ENCODE results near the gene SEC24D. TPM values are rescaled to one million over a fixed set of nuclear protein-coding genes. Genes with fewer than 3 reads are reported as not detected.
"Not testable (repeated sequence)": the region's sequence is repeated elsewhere in the genome, so short reads cannot be mapped to it uniquely, and the experiment has no call there.

The SEC24D gene
- total RNA-seq, 1 experiment from 2014 or later = 61.5 TPM

DNA sequence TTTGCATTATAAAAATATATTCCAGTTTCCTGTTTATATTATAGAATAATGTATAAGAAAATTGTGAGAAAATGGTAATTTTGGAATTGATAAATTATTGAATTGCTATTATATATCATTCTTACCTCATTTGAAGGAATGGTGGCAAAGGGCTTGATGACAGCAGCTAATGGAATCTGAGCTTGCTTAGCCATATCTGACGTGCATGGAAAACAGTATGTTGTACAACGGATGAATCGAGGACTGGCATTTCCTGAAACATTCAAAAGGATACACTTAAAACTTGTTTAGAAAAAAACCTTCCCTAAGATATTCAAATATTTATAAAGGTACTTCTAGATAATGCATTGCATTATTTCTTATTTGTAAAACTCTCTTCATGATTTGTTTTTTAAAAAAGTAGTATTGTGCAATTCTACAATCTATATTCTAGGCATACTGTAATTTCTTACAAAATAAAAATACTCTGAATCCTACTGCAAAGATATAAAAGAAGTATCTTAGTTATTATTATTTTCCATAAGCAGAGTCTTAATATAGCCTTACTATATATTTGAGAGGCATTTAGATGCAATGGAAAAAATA lies 38.3 kb downstream of the SEC24D start:
- TF ChIP-seq, protein P1, sequence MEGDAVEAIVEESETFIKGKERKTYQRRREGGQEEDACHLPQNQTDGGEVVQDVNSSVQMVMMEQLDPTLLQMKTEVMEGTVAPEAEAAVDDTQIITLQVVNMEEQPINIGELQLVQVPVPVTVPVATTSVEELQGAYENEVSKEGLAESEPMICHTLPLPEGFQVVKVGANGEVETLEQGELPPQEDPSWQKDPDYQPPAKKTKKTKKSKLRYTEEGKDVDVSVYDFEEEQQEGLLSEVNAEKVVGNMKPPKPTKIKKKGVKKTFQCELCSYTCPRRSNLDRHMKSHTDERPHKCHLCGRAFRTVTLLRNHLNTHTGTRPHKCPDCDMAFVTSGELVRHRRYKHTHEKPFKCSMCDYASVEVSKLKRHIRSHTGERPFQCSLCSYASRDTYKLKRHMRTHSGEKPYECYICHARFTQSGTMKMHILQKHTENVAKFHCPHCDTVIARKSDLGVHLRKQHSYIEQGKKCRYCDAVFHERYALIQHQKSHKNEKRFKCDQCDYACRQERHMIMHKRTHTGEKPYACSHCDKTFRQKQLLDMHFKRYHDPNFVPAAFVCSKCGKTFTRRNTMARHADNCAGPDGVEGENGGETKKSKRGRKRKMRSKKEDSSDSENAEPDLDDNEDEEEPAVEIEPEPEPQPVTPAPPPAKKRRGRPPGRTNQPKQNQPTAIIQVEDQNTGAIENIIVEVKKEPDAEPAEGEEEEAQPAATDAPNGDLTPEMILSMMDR (conservative IDR thresholded peaks at IDR 0.05) = no peak
- Histone ChIP-seq H3K9me3 (ENCODE audit: control insufficient read depth, low read depth, low read length) (no peaks in the 10 kb centered on the region), H4K91ac (ENCODE audit: insufficient read length, low read depth, low read length) (no peak overlapping the region), H2AK5ac (ENCODE audit: insufficient read length, low read length) (no peak overlapping the region), H3T11ph (ENCODE audit: low read length) (no peak overlapping the region), H3K79me1 (ENCODE audit: insufficient read depth, low read depth, low read length, poor library complexity, severe bottlenecking) (no peaks in the 10 kb centered on the region), H3K9ac (ENCODE audit: extremely low read depth, insufficient read length, low read length) (no peak overlapping the region), H4K5ac (ENCODE audit: insufficient read length, low read depth, low read length) (no peak overlapping the region), H3K27me3 (ENCODE audit: insufficient read depth, low read length) (no peaks in the 10 kb centered on the region), H2BK20ac (ENCODE audit: low read depth, low read length, poor library complexity, severe bottlenecking) (no peak overlapping the region), H2BK120ac (ENCODE audit: low read depth, low read length, poor library complexity, severe bottlenecking) (no peak overlapping the region), H4K8ac (replicated peaks; ENCODE audit: insufficient read length, low read depth, low read length) (no peak overlapping the region), H3K27ac (ENCODE audit: insufficient read length, low read depth, low read length) (no peak overlapping the region), H3K23me2 (ENCODE audit: insufficient read length, low read depth, low read length, poor library complexity, severe bottlenecking) (no peaks in the 10 kb centered on the region), H2AFZ (ENCODE audit: low read length) (no peak overlapping the region), H3K4me2 (ENCODE audit: insufficient read depth, insufficient read length, low read length) (no peak overlapping the region), H2BK15ac (ENCODE audit: low read depth, low read length) (no peak overlapping the region), H3K4ac (ENCODE audit: low read depth, low read length) (no peak overlapping the region), H3K79me2 (ENCODE audit: insufficient read depth, low read length) (no peaks in the 10 kb centered on the region), H3K18ac (ENCODE audit: insufficient read length, low read depth, low read length) (no peak overlapping the region), H3K56ac (ENCODE audit: insufficient read length, low read depth, low read length) (no peak overlapping the region), H3K14ac (ENCODE audit: insufficient read depth, low read length) (no peak overlapping the region), H4K20me1 (ENCODE audit: control insufficient read depth, insufficient read depth, insufficient read length) (no peaks in the 10 kb centered on the region), H3K23ac (ENCODE audit: insufficient read length, low read depth, low read length) (no peak overlapping the region), H2BK12ac (ENCODE audit: insufficient read length, low read depth, low read length) (no peak overlapping the region), H3K4me1 (ENCODE audit: insufficient read depth, low read length) (no peaks in the 10 kb centered on the region), H2BK5ac (ENCODE audit: insufficient read length, low read length) (no peak overlapping the region)
- Mint-ChIP-seq H3K9me3 (peaks cover 3 to 4% of the 10 kb centered on the region in 2 experiments; a peak in 3 of 5 replicates), H3K4me3 (no peak overlapping the region), H3K4me1 (peaks cover 5 to 7% of the 10 kb centered on the region in 2 experiments), H3K27me3 (ENCODE audit: low read depth) (no peaks in the 10 kb centered on the region), H3K36me3 (ENCODE audit: insufficient read depth in 1 of 3, low read depth in 3 of 3) (peaks cover 50 to 72% (median 51%) of the 10 kb centered on the region in 3 experiments), H3K27ac (no peak overlapping the region)
- no CpG with 5 or more reads among the region's 3 CpGs for WGBS (ENCODE audit: extremely low coverage, insufficient read length, low lambda C conversion rate)
- DNase-seq = no peak

DNA sequence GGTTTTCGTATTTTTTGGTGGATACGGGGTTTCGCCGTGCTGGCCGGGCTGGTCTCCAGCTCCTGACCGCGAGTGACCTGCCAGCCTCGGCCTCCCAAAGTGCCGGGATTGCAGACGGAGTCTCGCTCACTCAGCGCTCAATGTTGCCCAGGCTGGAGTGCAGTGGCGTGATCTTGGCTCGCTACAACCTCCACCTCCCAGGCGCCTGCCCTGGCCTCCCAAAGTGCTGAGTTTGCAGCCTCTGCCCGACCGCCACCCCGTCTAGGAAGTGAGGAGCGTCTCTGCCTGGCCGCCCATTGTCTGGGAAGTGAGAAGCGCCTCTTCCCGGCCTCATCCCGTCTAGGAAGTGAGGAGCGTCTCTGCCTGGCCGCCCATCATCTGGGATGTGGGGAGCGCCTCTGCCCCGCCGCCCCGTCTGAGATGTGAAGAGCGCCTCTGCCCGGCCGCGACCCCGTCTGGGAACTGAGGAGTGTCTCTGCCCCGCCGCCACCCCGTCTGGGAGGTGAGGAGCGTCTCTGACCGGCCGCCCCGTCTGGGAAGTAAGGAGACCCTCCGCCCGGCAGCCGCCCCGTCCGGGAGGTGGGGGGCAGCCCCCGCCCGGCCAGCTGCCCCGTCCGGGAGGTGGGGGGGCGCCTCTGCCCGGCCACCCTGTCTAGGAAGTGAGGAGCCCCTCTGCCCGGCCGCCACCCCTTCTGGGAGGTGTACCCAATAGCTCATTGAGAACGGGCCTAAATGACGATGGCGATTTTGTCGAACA lies 44.1 kb downstream of the SEC24D start:
- H4K8ac ChIP-seq (replicated peaks; ENCODE audit: insufficient read length, low read depth, low read length); H3K9ac ChIP-seq (ENCODE audit: extremely low read depth, insufficient read length, low read length); H3K23me2 ChIP-seq (ENCODE audit: insufficient read length, low read depth, low read length, poor library complexity, severe bottlenecking); H3K4ac ChIP-seq (ENCODE audit: low read depth, low read length); H4K5ac ChIP-seq (ENCODE audit: insufficient read length, low read depth, low read length); H3K4me3 Mint-ChIP-seq; H3K4me2 ChIP-seq (ENCODE audit: insufficient read depth, insufficient read length, low read length); H3K9me3 Mint-ChIP-seq; H3T11ph ChIP-seq (ENCODE audit: low read length); DNase-seq; H2BK15ac ChIP-seq (ENCODE audit: low read depth, low read length); H4K91ac ChIP-seq (ENCODE audit: insufficient read length, low read depth, low read length); H3K79me1 ChIP-seq (ENCODE audit: insufficient read depth, low read depth, low read length, poor library complexity, severe bottlenecking); H3K27me3 ChIP-seq (ENCODE audit: insufficient read depth, low read length); H3K23ac ChIP-seq (ENCODE audit: insufficient read length, low read depth, low read length); H3K18ac ChIP-seq (ENCODE audit: insufficient read length, low read depth, low read length); H2AK5ac ChIP-seq (ENCODE audit: insufficient read length, low read length); H4K20me1 ChIP-seq (ENCODE audit: control insufficient read depth, insufficient read depth, insufficient read length); H3K79me2 ChIP-seq (ENCODE audit: insufficient read depth, low read length); H2BK5ac ChIP-seq (ENCODE audit: insufficient read length, low read length); H3K14ac ChIP-seq (ENCODE audit: insufficient read depth, low read length); H3K27ac ChIP-seq (ENCODE audit: insufficient read length, low read depth, low read length); H3K56ac ChIP-seq (ENCODE audit: insufficient read length, low read depth, low read length); H3K4me1 ChIP-seq (ENCODE audit: insufficient read depth, low read length); H3K27me3 Mint-ChIP-seq (ENCODE audit: low read depth); H2AFZ ChIP-seq (ENCODE audit: low read length); H3K27ac Mint-ChIP-seq; H2BK20ac ChIP-seq (ENCODE audit: low read depth, low read length, poor library complexity, severe bottlenecking); H2BK120ac ChIP-seq (ENCODE audit: low read depth, low read length, poor library complexity, severe bottlenecking); H3K9me3 ChIP-seq (ENCODE audit: control insufficient read depth, low read depth, low read length); H3K4me1 Mint-ChIP-seq; H2BK12ac ChIP-seq (ENCODE audit: insufficient read length, low read depth, low read length): not testable (repeated sequence)
- no CpG with 5 or more reads among the region's 58 CpGs for WGBS (ENCODE audit: extremely low coverage, insufficient read length, low lambda C conversion rate)
- peaks cover 35 to 54% (median 43%) of the 10 kb centered on the region in 3 experiments for H3K36me3 Mint-ChIP-seq (ENCODE audit: insufficient read depth in 1 of 3, low read depth in 3 of 3)
